ENCODE data around the gene SMIM45.

The SMIM45 gene

DNA sequence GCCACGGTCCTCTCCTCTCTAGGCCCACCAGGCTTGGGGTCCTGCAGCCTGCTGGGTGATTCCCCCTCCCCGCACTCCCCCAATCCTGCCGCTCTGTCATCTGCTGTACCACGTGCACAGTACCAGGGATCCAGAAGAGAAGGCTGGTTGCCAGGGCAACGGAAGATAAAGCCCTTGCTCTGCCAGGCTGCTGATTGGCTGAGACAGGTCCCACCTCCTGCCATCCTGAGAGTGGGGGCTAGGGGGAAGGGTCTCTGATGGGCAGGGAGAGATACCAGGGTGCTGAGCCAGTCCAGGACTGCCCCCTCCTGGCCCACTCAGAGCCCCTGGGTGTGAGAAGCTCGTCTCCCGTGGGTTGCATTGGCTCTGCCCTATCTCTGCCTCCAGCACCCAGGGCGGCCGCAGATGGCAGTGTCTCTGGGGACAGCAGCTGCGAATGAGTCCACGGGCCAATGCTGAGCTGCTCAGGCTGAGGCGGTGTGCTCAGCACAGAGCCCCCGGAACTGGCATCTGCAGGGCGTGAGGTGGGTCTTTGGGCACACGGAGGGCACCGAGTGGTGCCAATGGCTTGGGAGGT, at the start of gene SMIM45:
TSS of gene SMIM45 (plus strand) at position 253 of the 577 bp plus-strand sequence.
- Histone ChIP-seq H3K27ac (no peak within 1 kb of the TSS), H3K27me3 (no peaks in the 10 kb centered on the region), H3K36me3 (no peaks in the 10 kb centered on the region), H3K4me3 (no peak within 1 kb of the TSS), H3K9me3 (no peaks in the 10 kb centered on the region), H3K4me1 (no peaks in the 10 kb centered on the region)
- ATAC-seq: no peak
- WGBS (ENCODE audit: insufficient coverage, low coverage, low lambda C conversion rate, missing lambda C conversion rate): 60% methylated on average over 1 of the region's 16 CpGs
- intact Hi-C loops (cut with DNase I): no loop called here
- DNase-seq: no peak
- TF ChIP-seq, protein P1, sequence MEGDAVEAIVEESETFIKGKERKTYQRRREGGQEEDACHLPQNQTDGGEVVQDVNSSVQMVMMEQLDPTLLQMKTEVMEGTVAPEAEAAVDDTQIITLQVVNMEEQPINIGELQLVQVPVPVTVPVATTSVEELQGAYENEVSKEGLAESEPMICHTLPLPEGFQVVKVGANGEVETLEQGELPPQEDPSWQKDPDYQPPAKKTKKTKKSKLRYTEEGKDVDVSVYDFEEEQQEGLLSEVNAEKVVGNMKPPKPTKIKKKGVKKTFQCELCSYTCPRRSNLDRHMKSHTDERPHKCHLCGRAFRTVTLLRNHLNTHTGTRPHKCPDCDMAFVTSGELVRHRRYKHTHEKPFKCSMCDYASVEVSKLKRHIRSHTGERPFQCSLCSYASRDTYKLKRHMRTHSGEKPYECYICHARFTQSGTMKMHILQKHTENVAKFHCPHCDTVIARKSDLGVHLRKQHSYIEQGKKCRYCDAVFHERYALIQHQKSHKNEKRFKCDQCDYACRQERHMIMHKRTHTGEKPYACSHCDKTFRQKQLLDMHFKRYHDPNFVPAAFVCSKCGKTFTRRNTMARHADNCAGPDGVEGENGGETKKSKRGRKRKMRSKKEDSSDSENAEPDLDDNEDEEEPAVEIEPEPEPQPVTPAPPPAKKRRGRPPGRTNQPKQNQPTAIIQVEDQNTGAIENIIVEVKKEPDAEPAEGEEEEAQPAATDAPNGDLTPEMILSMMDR (IDR thresholded peaks at IDR 0.05): no peak
- TF ChIP-seq POLR2A (IDR thresholded peaks at IDR 0.05): no peak

GRCh38 chr22:41902932-41903421, 49.0 kb upstream of the SMIM45 start:
- 40% methylated on average over 1 of the region's 15 CpGs for WGBS (ENCODE audit: insufficient coverage, low coverage, low lambda C conversion rate, missing lambda C conversion rate)
- TF ChIP-seq POLR2A (IDR thresholded peaks at IDR 0.05): no peak
- TF ChIP-seq, protein P1 (IDR thresholded peaks at IDR 0.05): peak in 1 of 4 donors; percentile 17
- Histone ChIP-seq H3K27ac (peak overlapping the region in 2 of 3 donors; percentile 59 to 74), H3K27me3 (no peaks in the 10 kb centered on the region), H3K36me3 (peaks cover 0 to 69% (median 22%) of the 10 kb centered on the region in 4 donors), H3K4me3 (no peak overlapping the region), H3K4me1 (peaks cover 0 to 22% (median 7%) of the 10 kb centered on the region in 4 donors), H3K9me3 (no peaks in the 10 kb centered on the region)
- ATAC-seq (peak; percentile 90 to 97 (median 94)), DNase-seq (peak; percentile 90 to 98 (median 97))
- intact Hi-C loops (cut with DNase I): no loop called here

GRCh38 chr22:41904450-41905410, 47.2 kb upstream of the SMIM45 start:
- TF ChIP-seq POLR2A (IDR thresholded peaks at IDR 0.05): no peak
- intact Hi-C loops (cut with DNase I): no loop called here
- DNase-seq (no peak), ATAC-seq (no peak)
- no peaks in the 10 kb centered on the region for H3K9me3 ChIP-seq
- WGBS (ENCODE audit: insufficient coverage, low coverage, low lambda C conversion rate, missing lambda C conversion rate): 95% methylated on average over 4 of the region's 24 CpGs
- peaks cover 0 to 4% of the 10 kb centered on the region in 2 donors for H3K27me3 ChIP-seq
- H3K4me3 ChIP-seq: no peak overlapping the region
- peaks cover 0 to 25% (median 7%) of the 10 kb centered on the region in 4 donors for H3K4me1 ChIP-seq
- no peak overlapping the region for H3K27ac ChIP-seq
- H3K36me3 ChIP-seq: peaks cover 0 to 51% (median 17%) of the 10 kb centered on the region in 4 donors

GRCh38 chr22:41905411-41906202, 46.3 kb upstream of the SMIM45 start:
- ATAC-seq (no peak), DNase-seq (peak in 1 of 3 donors; percentile 44)
- no peak overlapping the region for H3K4me3 ChIP-seq
- TF ChIP-seq POLR2A (IDR thresholded peaks at IDR 0.05): no peak
- TF ChIP-seq, protein P1 (IDR thresholded peaks at IDR 0.05): no peak
- H3K27me3 ChIP-seq: peaks cover 0 to 12% of the 10 kb centered on the region in 2 donors
- no peak overlapping the region for H3K27ac ChIP-seq
- WGBS (ENCODE audit: insufficient coverage, low coverage, low lambda C conversion rate, missing lambda C conversion rate): 88% methylated on average over 4 of the region's 23 CpGs
- peaks cover 0 to 33% (median 7%) of the 10 kb centered on the region in 4 donors for H3K4me1 ChIP-seq
- H3K9me3 ChIP-seq: no peaks in the 10 kb centered on the region
- intact Hi-C loops (cut with DNase I): no loop called here
- H3K36me3 ChIP-seq: peaks cover 0 to 43% (median 13%) of the 10 kb centered on the region in 4 donors
